ENCODE measurements around the gene FIBIN. TPM values are rescaled to one million over a fixed set of nuclear protein-coding genes. Genes with fewer than 3 reads are reported as not detected.
A peak's percentile ranks its signal among the peaks of the same experiment; 100 is the strongest.

The FIBIN gene
- total RNA-seq = not detected
- polyA plus RNA-seq (2013, experiment 1 of 2) = 3.4 TPM
- 2.9 TPM for polyA plus RNA-seq (2013, experiment 2 of 2)
- long read RNA-seq, experiment 1 = 0 reads
- long read RNA-seq, experiment 2 = 0 reads
- long read RNA-seq, experiment 3 = 0 reads
- long read RNA-seq, experiment 4, partial matches to known transcripts = 0 of 1 reads
- long read RNA-seq, experiment 4, other reads (novel, unspliced or antisense) = 0 of 1 reads

DNA sequence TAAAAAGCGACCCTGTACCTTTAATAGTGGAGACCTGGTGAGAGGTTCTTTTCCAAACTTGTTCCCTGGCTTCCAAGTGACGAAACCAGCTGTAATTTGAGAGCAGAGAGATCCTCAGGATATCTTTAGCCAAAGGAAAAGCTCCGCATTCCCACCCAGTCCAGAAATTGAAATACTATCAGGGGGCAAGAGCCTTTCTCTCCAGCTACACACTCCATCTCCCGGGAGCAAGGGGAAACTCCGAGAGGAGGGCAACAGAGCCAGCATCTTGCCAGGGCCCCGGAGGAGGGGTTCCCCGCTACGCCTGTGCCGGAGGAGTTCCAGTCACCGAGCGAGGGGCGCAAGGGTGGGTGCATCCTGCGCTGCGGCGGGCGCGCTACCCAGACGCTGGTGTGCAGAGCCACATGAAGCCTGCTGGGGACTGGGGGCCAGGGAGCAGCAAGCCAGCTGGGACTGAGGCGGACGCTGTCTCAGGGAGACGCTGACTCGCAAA is at the start of gene FIBIN:
TSS of gene FIBIN (plus strand) at position 148 of the 493 bp plus-strand sequence. CDS start 415 bp downstream, outside the sequence.
- H3K36me3 ChIP-seq (ENCODE audit: control insufficient read depth, insufficient read depth, low read length) = no peaks in the 10 kb centered on the region
- H3K27ac Mint-ChIP-seq = no peak within 1 kb of the TSS
- peak; percentile 77 for DNase-seq
- no peaks in the 10 kb centered on the region for H3K9me3 Mint-ChIP-seq
- no peak within 1 kb of the TSS for H3K9ac ChIP-seq (ENCODE audit: extremely low read depth, low read length, poor library complexity, severe bottlenecking)
- WGBS, 2 experiments (ENCODE audit: insufficient coverage in 1 of 2, insufficient read length in 1 of 2) = 69 to 87% methylated on average over 13 to 22 of the region's 22 CpGs
- H3K4me3 Mint-ChIP-seq = peak within 1 kb of the TSS; percentile 48
- H3K27ac ChIP-seq (ENCODE audit: low read depth, low read length) = no peak within 1 kb of the TSS
- TF ChIP-seq, protein P1, sequence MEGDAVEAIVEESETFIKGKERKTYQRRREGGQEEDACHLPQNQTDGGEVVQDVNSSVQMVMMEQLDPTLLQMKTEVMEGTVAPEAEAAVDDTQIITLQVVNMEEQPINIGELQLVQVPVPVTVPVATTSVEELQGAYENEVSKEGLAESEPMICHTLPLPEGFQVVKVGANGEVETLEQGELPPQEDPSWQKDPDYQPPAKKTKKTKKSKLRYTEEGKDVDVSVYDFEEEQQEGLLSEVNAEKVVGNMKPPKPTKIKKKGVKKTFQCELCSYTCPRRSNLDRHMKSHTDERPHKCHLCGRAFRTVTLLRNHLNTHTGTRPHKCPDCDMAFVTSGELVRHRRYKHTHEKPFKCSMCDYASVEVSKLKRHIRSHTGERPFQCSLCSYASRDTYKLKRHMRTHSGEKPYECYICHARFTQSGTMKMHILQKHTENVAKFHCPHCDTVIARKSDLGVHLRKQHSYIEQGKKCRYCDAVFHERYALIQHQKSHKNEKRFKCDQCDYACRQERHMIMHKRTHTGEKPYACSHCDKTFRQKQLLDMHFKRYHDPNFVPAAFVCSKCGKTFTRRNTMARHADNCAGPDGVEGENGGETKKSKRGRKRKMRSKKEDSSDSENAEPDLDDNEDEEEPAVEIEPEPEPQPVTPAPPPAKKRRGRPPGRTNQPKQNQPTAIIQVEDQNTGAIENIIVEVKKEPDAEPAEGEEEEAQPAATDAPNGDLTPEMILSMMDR (conservative IDR thresholded peaks at IDR 0.05) = peak; percentile 7
- no peaks in the 10 kb centered on the region for H3K9me3 ChIP-seq (ENCODE audit: control insufficient read depth, low read length)
- peaks cover 3% of the 10 kb centered on the region for H3K4me1 Mint-ChIP-seq
- H3K27me3 Mint-ChIP-seq (ENCODE audit: insufficient read depth) = peaks cover 35% of the 10 kb centered on the region
- H3K4me1 ChIP-seq (ENCODE audit: control insufficient read depth, insufficient read depth, low read length) = no peaks in the 10 kb centered on the region
- H3K27me3 ChIP-seq (ENCODE audit: control insufficient read depth, insufficient read depth, low read length, poor library complexity, severe bottlenecking) = no peaks in the 10 kb centered on the region
- H3K4me3 ChIP-seq (ENCODE audit: low read length) = no peak within 1 kb of the TSS
- H3K36me3 Mint-ChIP-seq (ENCODE audit: low read depth) = no peaks in the 10 kb centered on the region

DNA sequence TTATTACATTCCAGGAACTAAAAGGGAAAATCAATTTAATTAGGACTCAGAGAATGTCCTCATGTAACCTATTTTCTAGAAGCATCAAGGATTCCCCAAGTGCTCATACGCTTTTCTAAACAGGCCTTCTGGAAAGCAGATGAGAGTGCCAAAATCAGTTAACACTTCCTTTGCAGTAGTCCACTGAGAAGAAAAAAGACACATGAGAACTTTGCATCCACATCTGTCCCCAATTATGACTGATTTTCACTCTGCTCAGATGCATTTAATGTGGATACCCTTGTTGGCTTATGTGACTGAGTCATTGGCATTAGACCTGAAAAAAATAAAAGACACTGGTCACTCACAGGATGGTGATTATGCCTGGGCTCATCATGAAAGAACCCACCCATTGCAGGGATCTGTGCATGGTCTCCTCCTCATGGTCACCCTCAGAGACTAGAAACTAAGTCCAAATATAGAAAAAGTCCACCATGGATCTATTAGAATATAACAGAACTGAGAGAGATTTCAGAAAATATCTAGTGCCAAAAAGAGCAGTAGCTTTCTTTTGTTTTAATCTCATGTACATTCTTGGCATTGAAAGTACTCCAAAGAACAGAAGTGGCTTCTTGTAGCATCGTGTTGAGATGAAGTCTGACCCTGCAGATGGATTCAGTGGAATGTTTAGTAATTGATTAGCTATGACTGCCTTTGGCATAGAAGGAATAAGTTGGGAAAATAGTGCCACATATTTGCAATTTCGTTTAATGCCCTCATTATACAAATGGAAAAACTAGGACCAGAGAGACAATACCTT is 48.8 kb upstream of the FIBIN start:
- Mint-ChIP-seq H3K4me3 (no peak overlapping the region), H3K36me3 (ENCODE audit: low read depth) (no peaks in the 10 kb centered on the region), H3K9me3 (peaks cover 3% of the 10 kb centered on the region), H3K27ac (no peak overlapping the region), H3K27me3 (ENCODE audit: insufficient read depth) (peaks cover 48% of the 10 kb centered on the region), H3K4me1 (peaks cover 27% of the 10 kb centered on the region)
- Histone ChIP-seq H3K27ac (ENCODE audit: low read depth, low read length) (no peak overlapping the region), H3K4me1 (ENCODE audit: control insufficient read depth, insufficient read depth, low read length) (no peaks in the 10 kb centered on the region), H3K4me3 (ENCODE audit: low read length) (no peak overlapping the region), H3K36me3 (ENCODE audit: control insufficient read depth, insufficient read depth, low read length) (no peaks in the 10 kb centered on the region), H3K9me3 (ENCODE audit: control insufficient read depth, low read length) (peaks cover 10% of the 10 kb centered on the region), H3K9ac (ENCODE audit: extremely low read depth, low read length, poor library complexity, severe bottlenecking) (no peak overlapping the region), H3K27me3 (ENCODE audit: control insufficient read depth, insufficient read depth, low read length, poor library complexity, severe bottlenecking) (no peaks in the 10 kb centered on the region)
- TF ChIP-seq, protein P1 (conservative IDR thresholded peaks at IDR 0.05) = no peak
- no peak for DNase-seq
- WGBS, 2 experiments (ENCODE audit: insufficient coverage in 1 of 2, insufficient read length in 1 of 2) = 93 to 94% methylated on average over 2 to 3 of the region's 3 CpGs

DNA sequence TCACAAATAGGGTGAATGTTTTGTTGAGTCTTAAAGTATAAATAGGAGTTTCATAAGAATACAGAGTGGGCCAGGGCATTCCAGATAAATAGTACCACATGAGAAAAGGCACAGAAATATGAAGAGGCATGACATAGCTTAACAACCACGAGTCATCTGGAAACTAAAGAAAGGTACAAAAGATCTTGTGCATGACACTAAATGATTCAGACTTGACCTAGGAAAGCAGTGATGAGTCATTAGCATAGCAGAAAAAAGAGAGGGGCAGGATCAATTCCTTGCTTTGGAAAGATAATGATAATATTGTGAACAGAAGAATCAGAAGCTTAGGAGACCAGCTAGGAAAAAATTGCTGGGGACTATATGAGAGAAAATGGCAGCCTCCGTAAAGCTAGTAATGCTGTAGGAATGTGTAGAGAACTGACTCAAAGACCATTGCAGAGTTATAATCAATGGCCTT is 47.6 kb upstream of the FIBIN start:
- DNase-seq = no peak
- Histone ChIP-seq H3K27me3 (ENCODE audit: control insufficient read depth, insufficient read depth, low read length, poor library complexity, severe bottlenecking) (no peaks in the 10 kb centered on the region), H3K4me1 (ENCODE audit: control insufficient read depth, insufficient read depth, low read length) (no peaks in the 10 kb centered on the region), H3K27ac (ENCODE audit: low read depth, low read length) (no peak overlapping the region), H3K9me3 (ENCODE audit: control insufficient read depth, low read length) (peaks cover 10% of the 10 kb centered on the region), H3K36me3 (ENCODE audit: control insufficient read depth, insufficient read depth, low read length) (no peaks in the 10 kb centered on the region), H3K4me3 (ENCODE audit: low read length) (no peak overlapping the region), H3K9ac (ENCODE audit: extremely low read depth, low read length, poor library complexity, severe bottlenecking) (no peak overlapping the region)
- Mint-ChIP-seq H3K36me3 (ENCODE audit: low read depth) (no peaks in the 10 kb centered on the region), H3K4me1 (peaks cover 25% of the 10 kb centered on the region), H3K9me3 (no peaks in the 10 kb centered on the region), H3K27ac (no peak overlapping the region), H3K4me3 (no peak overlapping the region), H3K27me3 (ENCODE audit: insufficient read depth) (peaks cover 35% of the 10 kb centered on the region)
- 87 to 89% methylated on average over 2 of the region's 2 CpGs for WGBS, 2 experiments (ENCODE audit: insufficient coverage in 1 of 2, insufficient read length in 1 of 2)
- TF ChIP-seq, protein P1 (conservative IDR thresholded peaks at IDR 0.05) = no peak

Measured in endodermal cell (in vitro differentiated cells).